IMR-90 (cell line): ENCODE measurements around the gene SAXO1. TPM values are rescaled to one million over a fixed set of nuclear protein-coding genes. Genes with fewer than 3 reads are reported as not detected.

Experiments
- ATAC-seq: fragments of 200-7000 bp; cut with Tn5 transposase; 2 replicates; pipeline ENCODE4 v1.9.1; 2020; ENCODE audit warnings: low read depth, mild to moderate bottlenecking, moderate library complexity
- BruUV-seq: library from RNA; stranded (reverse); fragments of 400-500 nt; replicated peaks from 2 replicates; lab custom pipeline; 2021; lab: Mats Ljungman, UMichigan
- CTCF ChIA-PET: fragments of 300-600 bp; formaldehyde crosslinking; extraction: SDS; loops from one replicate; lab custom pipeline; 2021; ENCODE audit warnings: antibody characterized with exemption; lab: Yijun Ruan, JAX
- POLR2A ChIA-PET: fragments of 300-600 bp; sonication (Branson Sonifier 250); formaldehyde crosslinking; loops from one replicate; lab custom pipeline; 2022; ENCODE audit warnings: antibody characterized with exemption; ENCODE audit not compliant: unreplicated experiment; lab: Charles Lee
- DNase-seq: peaks from one replicate; pipeline ENCODE4 v3.0.0; 2013
- H2AFZ ChIP-seq: replicated peaks from 2 replicates; pipeline ENCODE3; 2013; ENCODE audit warnings: low read length, mild to moderate bottlenecking; ENCODE audit not compliant: poor library complexity
- H2AK5ac ChIP-seq: 2 replicates; pipeline ENCODE4 v1.6.1; 2013; ENCODE audit warnings: low read depth, low read length, inconsistent platforms
- H2AK9ac ChIP-seq: replicated peaks from 2 replicates; pipeline ENCODE3; 2013; ENCODE audit warnings: mild to moderate bottlenecking, low read depth, low read length, moderate library complexity; ENCODE audit not compliant: poor library complexity
- H2BK120ac ChIP-seq: 2 replicates; pipeline ENCODE4 v1.6.1; 2013; ENCODE audit warnings: low read depth, low read length, inconsistent platforms
- H2BK15ac ChIP-seq: 3 replicates; pipeline ENCODE4 v1.6.1; 2013; ENCODE audit warnings: low read depth, low read length, inconsistent platforms
- H2BK20ac ChIP-seq: 2 replicates; pipeline ENCODE4 v1.6.1; 2013; ENCODE audit warnings: low read depth, mild to moderate bottlenecking, inconsistent platforms, low read length, moderate library complexity
- H2BK5ac ChIP-seq: 2 replicates; pipeline ENCODE4 v1.6.1; 2013; ENCODE audit warnings: mild to moderate bottlenecking, low read depth, low read length, inconsistent platforms; ENCODE audit not compliant: poor library complexity, severe bottlenecking
- H3K14ac ChIP-seq: replicated peaks from 2 replicates; pipeline ENCODE4 v1.6.1; 2013; ENCODE audit warnings: low read depth, low read length, inconsistent platforms
- H3K18ac ChIP-seq: 2 replicates; pipeline ENCODE4 v1.6.1; 2013; ENCODE audit warnings: low read depth, low read length, control low read depth
- H3K23ac ChIP-seq: 2 replicates; pipeline ENCODE4 v1.6.1; 2013; ENCODE audit warnings: low read depth, low read length, inconsistent platforms
- H3K27ac ChIP-seq: 2 replicates; pipeline ENCODE4 v1.5.1; 2013; ENCODE audit warnings: mild to moderate bottlenecking, control low read depth, low read length; ENCODE audit not compliant: insufficient read depth
- H3K27me3 ChIP-seq: 2 replicates; pipeline ENCODE4 v1.6.1; 2013; ENCODE audit warnings: low read length; ENCODE audit not compliant: control insufficient read depth, insufficient read depth
- H3K36me3 ChIP-seq: 2 replicates; pipeline ENCODE4 v1.6.1; 2013; ENCODE audit warnings: low read length, mixed read lengths; ENCODE audit not compliant: control insufficient read depth, insufficient read depth
- H3K4ac ChIP-seq: 2 replicates; pipeline ENCODE4 v1.6.1; 2013; ENCODE audit warnings: low read depth, low read length, inconsistent platforms
- H3K4me1 ChIP-seq: 2 replicates; pipeline ENCODE4 v1.6.1; 2013; ENCODE audit warnings: low read length, mixed read lengths; ENCODE audit not compliant: control insufficient read depth, insufficient read depth
- H3K4me2 ChIP-seq: 2 replicates; pipeline ENCODE4 v1.6.1; 2013; ENCODE audit warnings: low read depth, mild to moderate bottlenecking, control low read depth, low read length, moderate library complexity
- H3K4me3 ChIP-seq: 2 replicates; pipeline ENCODE4 v1.5.1; 2013; ENCODE audit warnings: low read depth, mild to moderate bottlenecking, control low read depth, low read length, moderate library complexity; ENCODE audit not compliant: insufficient read depth
- H3K56ac ChIP-seq: 2 replicates; pipeline ENCODE4 v1.6.1; 2013; ENCODE audit warnings: low read length, inconsistent platforms; ENCODE audit not compliant: insufficient read depth; ENCODE audit errors: extremely low read depth
- H3K79me1 ChIP-seq, 2 experiments: 2 replicates each; pipeline ENCODE4 v1.6.1; 2013; ENCODE audit warnings: low read length in 2 of 2, inconsistent platforms in 1 of 2, low read depth in 1 of 2
- H3K9ac ChIP-seq: 2 replicates; pipeline ENCODE4 v1.6.1; 2013; ENCODE audit warnings: low read depth, low read length, control low read depth
- H3K9me1 ChIP-seq: 2 replicates; pipeline ENCODE4 v1.6.1; 2013; ENCODE audit warnings: low read length, inconsistent platforms; ENCODE audit not compliant: insufficient read depth
- H3K9me3 ChIP-seq: 2 replicates; pipeline ENCODE4 v1.6.1; 2013; ENCODE audit warnings: low read length; ENCODE audit not compliant: control insufficient read depth, insufficient read depth
- H4K20me1 ChIP-seq: 2 replicates; pipeline ENCODE4 v1.6.1; 2013; ENCODE audit warnings: low read length, inconsistent platforms; ENCODE audit not compliant: insufficient read depth
- H4K5ac ChIP-seq: 2 replicates; pipeline ENCODE4 v1.6.1; 2013; ENCODE audit warnings: mild to moderate bottlenecking, low read depth, low read length, control low read depth
- H4K8ac ChIP-seq, 2 experiments: 2 replicates each; pipeline ENCODE4 v1.6.1; 2013; ENCODE audit warnings: low read depth in 2 of 2, low read length in 2 of 2, control low read depth in 1 of 2, inconsistent platforms in 1 of 2
- H4K91ac ChIP-seq: 2 replicates; pipeline ENCODE4 v1.6.1; 2013; ENCODE audit warnings: low read depth, low read length, inconsistent platforms; ENCODE audit not compliant: insufficient read depth
- BHLHE40 ChIP-seq: fragments of 150-350 bp; IDR thresholded peaks from 2 replicates; pipeline ENCODE4 v1.6.1; 2016; ENCODE audit warnings: mild to moderate bottlenecking, low read depth, low read length
- CEBPB ChIP-seq: IDR thresholded peaks from 2 replicates; pipeline ENCODE4 v1.6.1; 2012; ENCODE audit warnings: low read depth, low read length, improper control_type of control experiment
- CHD1 ChIP-seq: IDR thresholded peaks from 2 replicates; pipeline ENCODE4 v1.6.1; 2012; ENCODE audit warnings: low read depth, low read length, improper control_type of control experiment
- FOS ChIP-seq: fragments of 150-350 bp; IDR thresholded peaks from 2 replicates; pipeline ENCODE4 v1.6.1; 2016; ENCODE audit warnings: low read depth, low read length
- MAZ ChIP-seq: IDR thresholded peaks from 2 replicates; pipeline ENCODE4 v1.6.1; 2012; ENCODE audit warnings: low read depth, mild to moderate bottlenecking, low read length, improper control_type of control experiment, moderate library complexity, borderline replicate concordance
- MXI1 ChIP-seq: IDR thresholded peaks from 2 replicates; pipeline ENCODE4 v1.6.1; 2012; ENCODE audit warnings: low read depth, mild to moderate bottlenecking, low read length, moderate library complexity, borderline replicate concordance
- NFE2L2 ChIP-seq: fragments of 150-350 bp; IDR thresholded peaks from 2 replicates; pipeline ENCODE4 v1.6.1; 2016; ENCODE audit warnings: low read depth, mild to moderate bottlenecking, low read length
- POLR2A ChIP-seq: IDR thresholded peaks from 2 replicates; pipeline ENCODE4 v1.6.1; 2012; ENCODE audit warnings: mild to moderate bottlenecking, low read depth, low read length
- RAD21 ChIP-seq: IDR thresholded peaks from 2 replicates; pipeline ENCODE4 v1.6.1; 2012; ENCODE audit warnings: low read length, improper control_type of control experiment
- RCOR1 ChIP-seq: IDR thresholded peaks from 2 replicates; pipeline ENCODE4 v1.6.1; 2012; ENCODE audit warnings: mild to moderate bottlenecking, low read length, improper control_type of control experiment; ENCODE audit not compliant: insufficient replicate concordance
- RFX5 ChIP-seq: IDR thresholded peaks from 2 replicates; pipeline ENCODE4 v1.8.0; 2012; ENCODE audit warnings: low read depth, mild to moderate bottlenecking, low read length, moderate library complexity
- SMC3 ChIP-seq: fragments of 150-350 bp; IDR thresholded peaks from 2 replicates; pipeline ENCODE4 v1.6.1; 2016; ENCODE audit warnings: low read depth, mild to moderate bottlenecking, antibody characterized with exemption, low read length, moderate library complexity
- USF2 ChIP-seq: fragments of 150-350 bp; IDR thresholded peaks from 2 replicates; pipeline ENCODE4 v1.6.1; 2017; ENCODE audit warnings: mild to moderate bottlenecking, antibody characterized with exemption, low read length, low read depth
- WGBS, 2 experiments: methylation state at CpG; one replicate each; pipeline versions ENCODE4 v1.1.5 to v1.1.7; 2013; ENCODE audit warnings: missing lambda C conversion rate in 2 of 2; ENCODE audit not compliant: insufficient read length in 1 of 2; ENCODE audit errors: extremely low coverage in 2 of 2; 5-methylcytosine and 5-hydroxymethylcytosine counted together
- dilution Hi-C: fragments of 300-500 bp; cut with HindIII; formaldehyde crosslinking; loops from one replicate; pipeline ENCODE4 v1.14.3; 2018; ENCODE audit warnings: low sequenced_read_pairs; ENCODE audit not compliant: unreplicated experiment
- in situ Hi-C: fragments of 300-500 bp; cut with MboI; formaldehyde crosslinking; loops from 3 replicates; pipeline ENCODE4 v1.14.3; 2019; ENCODE audit warnings: low sequenced_read_pairs, inconsistent platforms, mixed read lengths
- intact Hi-C: fragments of 100-400 bp; cut with micrococcal nuclease; formaldehyde crosslinking; loops from 2 replicates; pipeline ENCODE4 v1.10.0; 2022
- polyA plus RNA-seq, 3 experiments: library from polyadenylated mRNA; depleted of rRNA; stranded (reverse); fragments of >200 nt; gene quantifications; 2 replicates each; pipeline ENCODE4 v1.2.3, GENCODE V29; 2012; ENCODE audit warnings: low replicate concordance in 1 of 3
- total RNA-seq: library from RNA; depleted of rRNA; stranded (reverse); fragments of >200 nt; gene quantifications from 2 replicates; pipeline ENCODE4 v1.2.3, GENCODE V29; 2012
- TF ChIP-seq, protein P1 (sequence below): conservative IDR thresholded peaks from 2 replicates; pipeline ENCODE4 v1.5.1; 2012; ENCODE audit warnings: mild to moderate bottlenecking, low read depth, low read length, improper control_type of control experiment
- TF ChIP-seq, protein P2 (sequence below): fragments of 150-350 bp; IDR thresholded peaks from 2 replicates; pipeline ENCODE4 v1.6.1; 2016; ENCODE audit warnings: low read depth, mild to moderate bottlenecking, low read length, moderate library complexity, borderline replicate concordance

SAXO1 gene
- total and polyA plus RNA-seq, 2 of the 4 experiments (the other 2 are of a cell fraction): not detected

DNA sequence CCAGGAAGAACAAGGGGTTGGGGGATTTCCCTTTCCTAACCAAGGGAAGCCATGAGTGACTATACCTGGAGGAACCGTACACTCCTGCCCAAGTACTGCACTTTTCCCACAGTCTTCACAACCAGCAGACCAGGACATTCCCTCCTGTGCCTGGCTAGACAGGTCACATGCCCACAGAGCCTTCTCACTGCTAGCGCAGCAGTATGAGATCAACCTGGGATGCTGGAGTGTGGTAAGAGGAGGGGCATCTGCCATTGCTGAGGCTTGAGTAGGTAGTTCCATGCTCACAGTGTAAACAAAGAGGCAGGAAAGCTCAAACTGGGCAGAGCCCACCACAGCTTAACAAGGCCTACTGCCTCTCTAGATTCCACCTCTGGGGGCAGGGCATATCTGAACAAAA is 35.9 kb downstream of the SAXO1 start:
- Histone ChIP-seq H2BK120ac (no peak overlapping the region), H3K27ac (no peak overlapping the region), H3K23ac (no peak overlapping the region), H3K9me1 (no peaks in the 10 kb centered on the region), H2AFZ (no peak overlapping the region), H4K8ac (no peak overlapping the region), H3K9ac (no peak overlapping the region), H2AK5ac (no peak overlapping the region), H3K14ac (no peak overlapping the region), H2BK5ac (no peak overlapping the region), H2BK20ac (no peak overlapping the region), H2BK15ac (no peak overlapping the region), H2AK9ac (no peak overlapping the region), H3K4me1 (no peaks in the 10 kb centered on the region), H3K56ac (no peak overlapping the region), H4K20me1 (no peaks in the 10 kb centered on the region), H3K9me3 (peaks cover 4% of the 10 kb centered on the region; the same call in 1 of the 2 replicates), H3K4me3 (no peak overlapping the region), H3K18ac (no peak overlapping the region), H3K4me2 (no peak overlapping the region), H3K36me3 (no peaks in the 10 kb centered on the region), H3K79me1 (no peaks in the 10 kb centered on the region), H3K27me3 (peaks cover 23% of the 10 kb centered on the region), H4K5ac (no peak overlapping the region), H3K4ac (no peak overlapping the region), H4K91ac (no peak overlapping the region)
- intact Hi-C loops: no loop called here
- WGBS, 2 experiments: no CpG with 5 or more reads among the region's 2 CpGs
- DNase-seq (no peak), ATAC-seq (no peak)
- TF ChIP-seq, protein P1, sequence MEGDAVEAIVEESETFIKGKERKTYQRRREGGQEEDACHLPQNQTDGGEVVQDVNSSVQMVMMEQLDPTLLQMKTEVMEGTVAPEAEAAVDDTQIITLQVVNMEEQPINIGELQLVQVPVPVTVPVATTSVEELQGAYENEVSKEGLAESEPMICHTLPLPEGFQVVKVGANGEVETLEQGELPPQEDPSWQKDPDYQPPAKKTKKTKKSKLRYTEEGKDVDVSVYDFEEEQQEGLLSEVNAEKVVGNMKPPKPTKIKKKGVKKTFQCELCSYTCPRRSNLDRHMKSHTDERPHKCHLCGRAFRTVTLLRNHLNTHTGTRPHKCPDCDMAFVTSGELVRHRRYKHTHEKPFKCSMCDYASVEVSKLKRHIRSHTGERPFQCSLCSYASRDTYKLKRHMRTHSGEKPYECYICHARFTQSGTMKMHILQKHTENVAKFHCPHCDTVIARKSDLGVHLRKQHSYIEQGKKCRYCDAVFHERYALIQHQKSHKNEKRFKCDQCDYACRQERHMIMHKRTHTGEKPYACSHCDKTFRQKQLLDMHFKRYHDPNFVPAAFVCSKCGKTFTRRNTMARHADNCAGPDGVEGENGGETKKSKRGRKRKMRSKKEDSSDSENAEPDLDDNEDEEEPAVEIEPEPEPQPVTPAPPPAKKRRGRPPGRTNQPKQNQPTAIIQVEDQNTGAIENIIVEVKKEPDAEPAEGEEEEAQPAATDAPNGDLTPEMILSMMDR: no peak
- TF ChIP-seq RAD21: no peak
- TF ChIP-seq SMC3: no peak
- TF ChIP-seq, protein P2, sequence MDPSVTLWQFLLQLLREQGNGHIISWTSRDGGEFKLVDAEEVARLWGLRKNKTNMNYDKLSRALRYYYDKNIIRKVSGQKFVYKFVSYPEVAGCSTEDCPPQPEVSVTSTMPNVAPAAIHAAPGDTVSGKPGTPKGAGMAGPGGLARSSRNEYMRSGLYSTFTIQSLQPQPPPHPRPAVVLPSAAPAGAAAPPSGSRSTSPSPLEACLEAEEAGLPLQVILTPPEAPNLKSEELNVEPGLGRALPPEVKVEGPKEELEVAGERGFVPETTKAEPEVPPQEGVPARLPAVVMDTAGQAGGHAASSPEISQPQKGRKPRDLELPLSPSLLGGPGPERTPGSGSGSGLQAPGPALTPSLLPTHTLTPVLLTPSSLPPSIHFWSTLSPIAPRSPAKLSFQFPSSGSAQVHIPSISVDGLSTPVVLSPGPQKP: no peak
- TF ChIP-seq CEBPB: no peak
- TF ChIP-seq FOS: no peak
- no peak for TF ChIP-seq CHD1
- TF ChIP-seq NFE2L2: no peak
- TF ChIP-seq USF2: no peak
- no peak for TF ChIP-seq RCOR1
- no peak for TF ChIP-seq BHLHE40
- no peak for TF ChIP-seq POLR2A
- TF ChIP-seq MAZ: no peak
- TF ChIP-seq MXI1: no peak
- no peak for TF ChIP-seq RFX5
- in situ Hi-C loops: no loop called here
- POLR2A ChIA-PET: no interaction called here
- BruUV-seq: no TSS peak
- dilution Hi-C loops: no loop called here
- CTCF ChIA-PET: no interaction called here
